ENCODE results near the gene PPP5C.
"Not testable (repeated sequence)": the region's sequence is repeated elsewhere in the genome, so short reads cannot be mapped to it uniquely, and the experiment has no call there.

Gene PPP5C

GRCh38 chr19:46388311-46389095, 41.6 kb downstream of the PPP5C start:
- Histone ChIP-seq H3K9me3 (ENCODE audit: control insufficient read depth, insufficient read depth, low read depth, low read length) (0 out of 2 replicates have a peak, but pooled peaks cover 3% of the 10 kb centered on the region), H3K4me3 (ENCODE audit: low read depth, low read length) (no peak overlapping the region), H3K27me3 (ENCODE audit: control insufficient read depth, insufficient read depth, low read length) (no peaks in the 10 kb centered on the region), H3K9ac (ENCODE audit: low read length) (no peak overlapping the region), H3K4me1 (ENCODE audit: control insufficient read depth, insufficient read depth, low read length) (peaks cover 9% of the 10 kb centered on the region), H3K27ac (ENCODE audit: low read depth, low read length) (no peak overlapping the region), H3K36me3 (ENCODE audit: control insufficient read depth, insufficient read depth, low read length) (peaks cover 86% of the 10 kb centered on the region)

DNA sequence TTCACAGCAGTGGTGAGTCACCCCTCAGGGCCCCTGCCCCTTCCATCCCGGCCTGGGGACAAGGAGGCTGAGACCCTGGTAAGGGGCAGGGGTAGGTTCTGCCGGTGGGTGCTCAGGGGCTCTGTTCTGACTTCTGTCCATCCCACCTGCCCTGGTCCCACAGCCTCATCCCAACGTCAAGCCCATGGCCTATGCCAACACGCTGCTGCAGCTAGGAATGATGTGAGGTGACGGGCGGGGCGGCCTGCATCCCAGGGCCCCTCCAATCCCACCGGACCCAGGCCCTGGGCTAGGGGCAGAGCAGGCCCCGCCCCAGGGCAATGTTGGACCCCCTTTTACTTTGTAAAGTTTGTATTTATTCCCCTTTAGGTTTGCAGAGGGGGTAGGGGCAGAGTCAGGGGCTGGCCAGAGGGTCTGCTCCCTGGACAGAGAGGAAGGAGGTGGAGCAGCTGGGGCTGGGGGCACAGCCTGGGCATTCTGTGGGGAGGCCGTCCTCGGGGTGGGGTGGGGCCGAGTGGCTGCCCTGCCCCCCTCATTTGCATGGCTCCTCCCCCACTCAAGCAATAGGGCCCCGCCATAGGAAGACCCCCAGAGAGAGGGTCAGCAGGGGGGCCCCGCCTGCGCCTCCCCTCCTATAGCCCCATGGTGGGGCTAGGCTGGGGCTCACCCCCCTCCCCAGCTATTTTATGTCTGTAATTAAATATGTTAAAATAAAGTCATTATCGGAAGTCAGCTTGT, 43.4 kb downstream of the PPP5C start:
- no peak overlapping the region for H3K9ac ChIP-seq (ENCODE audit: low read length)
- H3K36me3 ChIP-seq (ENCODE audit: control insufficient read depth, insufficient read depth, low read length): peaks cover 68% of the 10 kb centered on the region
- H3K4me3 ChIP-seq (ENCODE audit: low read depth, low read length): no peak overlapping the region
- no peaks in the 10 kb centered on the region for H3K27me3 ChIP-seq (ENCODE audit: control insufficient read depth, insufficient read depth, low read length)
- H3K9me3 ChIP-seq (ENCODE audit: control insufficient read depth, insufficient read depth, low read depth, low read length): 0 out of 2 replicates have a peak, but pooled peaks cover 3% of the 10 kb centered on the region
- no peak overlapping the region for H3K27ac ChIP-seq (ENCODE audit: low read depth, low read length)
- peaks cover 9% of the 10 kb centered on the region for H3K4me1 ChIP-seq (ENCODE audit: control insufficient read depth, insufficient read depth, low read length)

DNA sequence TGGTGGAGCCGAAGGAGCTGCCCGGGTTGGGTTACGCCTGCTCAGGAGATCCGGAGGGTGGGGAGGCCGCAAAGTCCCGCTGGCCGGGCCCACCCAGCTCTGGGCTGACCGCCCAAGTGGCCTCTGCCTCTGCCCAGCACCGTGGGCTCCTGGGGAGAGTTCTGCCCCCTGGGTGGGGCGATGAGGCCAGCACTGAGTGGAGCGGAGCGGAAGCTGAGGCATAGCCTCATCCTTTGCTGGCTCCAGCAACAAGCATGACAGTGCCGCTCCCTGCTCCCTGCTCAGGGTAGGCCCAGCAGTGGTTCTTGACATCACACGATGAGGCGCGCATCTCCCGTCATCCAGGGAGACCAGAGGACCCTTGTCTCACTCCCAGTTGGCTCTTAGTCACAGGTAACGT, 44.0 kb downstream of the PPP5C start:
- H3K9ac ChIP-seq (ENCODE audit: low read length): no peak overlapping the region
- 0 out of 2 replicates have a peak, but pooled peaks cover 3% of the 10 kb centered on the region for H3K9me3 ChIP-seq (ENCODE audit: control insufficient read depth, insufficient read depth, low read depth, low read length)
- no peaks in the 10 kb centered on the region for H3K27me3 ChIP-seq (ENCODE audit: control insufficient read depth, insufficient read depth, low read length)
- no peak overlapping the region for H3K27ac ChIP-seq (ENCODE audit: low read depth, low read length)
- H3K4me1 ChIP-seq (ENCODE audit: control insufficient read depth, insufficient read depth, low read length): peaks cover 9% of the 10 kb centered on the region
- H3K36me3 ChIP-seq (ENCODE audit: control insufficient read depth, insufficient read depth, low read length): peaks cover 63% of the 10 kb centered on the region
- H3K4me3 ChIP-seq (ENCODE audit: low read depth, low read length): no peak overlapping the region

- Histone ChIP-seq H3K27ac (ENCODE audit: low read depth, low read length) (no peak overlapping the region), H3K27me3 (ENCODE audit: control insufficient read depth, insufficient read depth, low read length) (no peaks in the 10 kb centered on the region), H3K9me3 (ENCODE audit: control insufficient read depth, insufficient read depth, low read depth, low read length) (0 out of 2 replicates have a peak, but pooled peaks cover 3% of the 10 kb centered on the region), H3K4me3 (ENCODE audit: low read depth, low read length) (no peak overlapping the region), H3K4me1 (ENCODE audit: control insufficient read depth, insufficient read depth, low read length) (peaks cover 9% of the 10 kb centered on the region), H3K9ac (ENCODE audit: low read length) (no peak overlapping the region), H3K36me3 (ENCODE audit: control insufficient read depth, insufficient read depth, low read length) (peaks cover 58% of the 10 kb centered on the region)
Measured at GRCh38 chr19:46391296-46392251, 44.7 kb downstream of the PPP5C start.

DNA sequence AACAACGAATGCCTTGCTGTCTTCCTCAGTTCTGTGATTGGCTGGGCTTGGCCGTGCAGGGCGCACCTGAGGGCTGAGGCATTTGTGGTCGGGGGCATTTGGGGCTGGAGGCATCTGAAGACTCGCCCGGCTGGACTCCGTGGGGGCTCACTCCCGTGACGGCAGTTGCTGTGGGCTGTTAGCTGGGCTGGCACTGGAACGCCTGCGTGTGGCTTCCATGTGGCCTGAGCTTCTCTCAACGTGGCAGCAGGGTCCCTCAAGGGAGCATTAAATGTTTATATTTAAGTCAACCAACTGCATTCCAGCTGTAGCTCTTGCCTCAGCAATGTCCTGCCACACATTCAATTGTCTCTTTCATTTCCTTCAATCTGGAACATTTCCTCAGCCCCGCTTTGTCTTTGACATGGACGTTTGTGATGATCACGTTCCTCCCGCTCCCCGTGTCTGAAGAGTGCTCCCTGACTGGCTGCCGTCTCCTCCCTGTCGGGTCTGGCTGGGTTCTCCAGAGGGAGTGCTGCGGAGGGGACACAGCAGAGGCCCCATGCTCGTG, 45.4 kb downstream of the PPP5C start:
- H3K9me3 ChIP-seq (ENCODE audit: control insufficient read depth, insufficient read depth, low read depth, low read length): 0 out of 2 replicates have a peak, but pooled peaks cover 3% of the 10 kb centered on the region
- H3K27me3 ChIP-seq (ENCODE audit: control insufficient read depth, insufficient read depth, low read length): no peaks in the 10 kb centered on the region
- H3K4me1 ChIP-seq (ENCODE audit: control insufficient read depth, insufficient read depth, low read length): peaks cover 9% of the 10 kb centered on the region
- H3K36me3 ChIP-seq (ENCODE audit: control insufficient read depth, insufficient read depth, low read length): peaks cover 51% of the 10 kb centered on the region
- H3K9ac ChIP-seq (ENCODE audit: low read length): no peak overlapping the region
- H3K4me3 ChIP-seq (ENCODE audit: low read depth, low read length): no peak overlapping the region
- no peak overlapping the region for H3K27ac ChIP-seq (ENCODE audit: low read depth, low read length)

GRCh38 chr19:46392837-46393236, 46.0 kb downstream of the PPP5C start:
- Histone ChIP-seq H3K9ac (ENCODE audit: low read length) (no peak overlapping the region), H3K27me3 (ENCODE audit: control insufficient read depth, insufficient read depth, low read length) (no peaks in the 10 kb centered on the region), H3K36me3 (ENCODE audit: control insufficient read depth, insufficient read depth, low read length) (peaks cover 46% of the 10 kb centered on the region), H3K4me1 (ENCODE audit: control insufficient read depth, insufficient read depth, low read length) (peaks cover 9% of the 10 kb centered on the region), H3K27ac (ENCODE audit: low read depth, low read length) (no peak overlapping the region), H3K4me3 (ENCODE audit: low read depth, low read length) (no peak overlapping the region), H3K9me3 (ENCODE audit: control insufficient read depth, insufficient read depth, low read depth, low read length) (0 out of 2 replicates have a peak, but pooled peaks cover 3% of the 10 kb centered on the region)

GRCh38 chr19:46393456-46394401, 46.8 kb downstream of the PPP5C start:
- no peak overlapping the region for H3K27ac ChIP-seq (ENCODE audit: low read depth, low read length)
- peaks cover 9% of the 10 kb centered on the region for H3K4me1 ChIP-seq (ENCODE audit: control insufficient read depth, insufficient read depth, low read length)
- no peaks in the 10 kb centered on the region for H3K27me3 ChIP-seq (ENCODE audit: control insufficient read depth, insufficient read depth, low read length)
- peaks cover 37% of the 10 kb centered on the region for H3K36me3 ChIP-seq (ENCODE audit: control insufficient read depth, insufficient read depth, low read length)
- H3K9ac ChIP-seq (ENCODE audit: low read length): no peak overlapping the region
- 0 out of 2 replicates have a peak, but pooled peaks cover 3% of the 10 kb centered on the region for H3K9me3 ChIP-seq (ENCODE audit: control insufficient read depth, insufficient read depth, low read depth, low read length)
- no peak overlapping the region for H3K4me3 ChIP-seq (ENCODE audit: low read depth, low read length)

DNA sequence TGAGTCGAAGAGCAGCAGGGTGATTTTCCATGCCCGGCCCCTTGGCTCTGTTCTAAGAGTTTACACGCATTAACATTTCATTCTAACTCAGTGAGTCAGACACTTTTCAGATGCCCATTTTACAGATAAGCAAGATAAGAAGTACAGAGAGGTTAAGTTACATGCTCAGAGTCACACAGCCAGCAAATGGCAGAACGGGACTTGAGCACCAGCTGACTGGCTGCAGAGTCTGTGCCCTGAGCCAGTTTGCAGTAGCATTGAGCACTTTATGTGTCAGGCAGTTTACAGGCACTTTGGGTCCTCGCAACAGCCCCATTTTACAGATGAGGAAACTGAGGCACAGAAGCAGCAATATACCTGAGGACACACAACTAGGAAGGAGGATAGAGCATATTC, 47.5 kb downstream of the PPP5C start:
- H3K36me3 ChIP-seq (ENCODE audit: control insufficient read depth, insufficient read depth, low read length): peaks cover 30% of the 10 kb centered on the region
- H3K9ac ChIP-seq (ENCODE audit: low read length): no peak overlapping the region
- no peaks in the 10 kb centered on the region for H3K27me3 ChIP-seq (ENCODE audit: control insufficient read depth, insufficient read depth, low read length)
- H3K4me3 ChIP-seq (ENCODE audit: low read depth, low read length): no peak overlapping the region
- peaks cover 9% of the 10 kb centered on the region for H3K4me1 ChIP-seq (ENCODE audit: control insufficient read depth, insufficient read depth, low read length)
- no peak overlapping the region for H3K27ac ChIP-seq (ENCODE audit: low read depth, low read length)
- H3K9me3 ChIP-seq (ENCODE audit: control insufficient read depth, insufficient read depth, low read depth, low read length): 0 out of 2 replicates have a peak, but pooled peaks cover 2% of the 10 kb centered on the region

DNA sequence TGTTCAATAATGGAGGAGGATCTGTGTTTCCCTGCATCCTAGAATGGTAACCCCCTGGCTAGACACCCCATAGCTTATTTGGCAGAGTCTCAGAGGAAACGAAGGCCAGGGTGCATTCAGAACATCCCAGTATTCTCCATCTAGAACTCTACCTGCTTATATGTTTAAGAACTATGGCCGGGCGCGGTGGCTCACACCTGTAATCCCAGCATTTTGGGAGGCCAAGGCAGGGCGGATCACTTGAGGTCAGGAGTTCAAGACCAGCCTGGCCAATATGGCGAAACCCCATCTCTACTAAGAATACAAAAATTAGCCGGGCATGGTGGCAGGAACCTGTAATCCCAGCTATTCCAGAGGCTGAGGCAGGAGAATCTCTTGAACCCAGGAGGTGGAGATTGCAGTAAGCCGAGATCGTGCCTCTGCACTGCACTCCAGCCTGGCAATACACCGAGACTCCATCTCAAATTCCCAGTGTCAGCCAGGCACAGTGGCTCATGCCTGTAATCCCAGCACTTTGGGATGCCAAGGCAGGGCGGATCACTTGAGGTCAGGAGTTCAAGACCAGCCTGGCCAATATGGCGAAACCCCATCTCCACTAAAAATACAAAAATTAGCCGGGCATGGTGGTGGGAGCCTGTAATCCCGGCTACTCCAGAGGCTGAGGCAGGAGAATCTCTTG, 51.1 kb downstream of the PPP5C start:
- not testable (repeated sequence) for H3K27ac ChIP-seq (ENCODE audit: low read depth, low read length); H3K4me1 ChIP-seq (ENCODE audit: control insufficient read depth, insufficient read depth, low read length); H3K36me3 ChIP-seq (ENCODE audit: control insufficient read depth, insufficient read depth, low read length); H3K27me3 ChIP-seq (ENCODE audit: control insufficient read depth, insufficient read depth, low read length); H3K4me3 ChIP-seq (ENCODE audit: low read depth, low read length); H3K9ac ChIP-seq (ENCODE audit: low read length); H3K9me3 ChIP-seq (ENCODE audit: control insufficient read depth, insufficient read depth, low read depth, low read length)

All from HUES6 (cell line).